Measurements from ENCODE around the gene SATB1.
"Not testable (repeated sequence)": the region's sequence is repeated elsewhere in the genome, so short reads cannot be mapped to it uniquely, and the experiment has no call there.

The SATB1 gene

GRCh38 chr3:18424729-18425640 lies at the start of gene SATB1:
TSS of gene SATB1 (minus strand) at chr3:18425339. CDS start at chr3:18420967, 4,372 bp downstream.
- DNase-seq, result peak; percentile 73

GRCh38 chr3:18474202-18474601 lies 49.1 kb upstream of the SATB1 start:
- no peak for DNase-seq

- no peak for DNase-seq
Observed at GRCh38 chr3:18469775-18470174, 44.6 kb upstream of the SATB1 start.

GRCh38 chr3:18466136-18466535 lies 41.0 kb upstream of the SATB1 start:
- no peak for DNase-seq

- DNase-seq, result no peak
Observed at GRCh38 chr3:18454766-18455165, 29.6 kb upstream of the SATB1 start.

- not testable (repeated sequence) for DNase-seq
Observed at GRCh38 chr3:18449618-18450017, 24.5 kb upstream of the SATB1 start.

- DNase-seq, result no peak
Observed at GRCh38 chr3:18447720-18448119, 22.6 kb upstream of the SATB1 start.

- no peak for DNase-seq
Observed at GRCh38 chr3:18446149-18446825, 21.1 kb upstream of the SATB1 start.

GRCh38 chr3:18445401-18446148 lies 20.4 kb upstream of the SATB1 start:
- DNase-seq, result peak; percentile 82

- peak; percentile 82 for DNase-seq
Observed at GRCh38 chr3:18444595-18445400, 19.7 kb upstream of the SATB1 start.

GRCh38 chr3:18443665-18444594 lies 18.8 kb upstream of the SATB1 start:
- DNase-seq, result no peak

GRCh38 chr3:18442756-18443664 lies 17.9 kb upstream of the SATB1 start:
- DNase-seq, result no peak

GRCh38 chr3:18441551-18441950 lies 16.4 kb upstream of the SATB1 start:
- DNase-seq, result no peak

- no peak for DNase-seq
Observed at GRCh38 chr3:18440066-18440722, 15.1 kb upstream of the SATB1 start.

- no peak for DNase-seq
Observed at GRCh38 chr3:18439281-18439680, 14.1 kb upstream of the SATB1 start.

GRCh38 chr3:18438586-18438985 lies 13.4 kb upstream of the SATB1 start:
- peak; percentile 75 for DNase-seq

- no peak for DNase-seq
Observed at GRCh38 chr3:18436213-18436612, 11.1 kb upstream of the SATB1 start.

GRCh38 chr3:18434711-18435110 lies 9.6 kb upstream of the SATB1 start:
- no peak for DNase-seq

GRCh38 chr3:18432752-18433151 lies 7.6 kb upstream of the SATB1 start:
- DNase-seq, result no peak

- DNase-seq, result no peak
Observed at GRCh38 chr3:18431266-18431665, 6.1 kb upstream of the SATB1 start.
